Stimulated activated CD8-positive, alpha-beta memory T cell treated with anti-CD3 and anti-CD28 coated beads, Interleukin-7, amount 100 ng/mL, for 48 hours (primary cell): ENCODE data around the gene POU5F1.
"Not testable (repeated sequence)": the region's sequence is repeated elsewhere in the genome, so short reads cannot be mapped to it uniquely, and the experiment has no call there.

ENCODE experiments used
- DNase-seq, 2 donors: peaks; one replicate each; pipeline ENCODE4 v3.0.0-alpha.2; 2020; ENCODE audit warnings: low read depth in 1 of 2; ENCODE audit errors: extremely low read depth in 1 of 2

Gene POU5F1

GRCh38 chr6:31192431-31193105 is 22.1 kb upstream of the POU5F1 start:
- DNase-seq: peak in 1 of 2 donors; percentile 38

- no peak for DNase-seq
Measured at GRCh38 chr6:31190488-31190887, 20.0 kb upstream of the POU5F1 start.

GRCh38 chr6:31189223-31189622 is 18.7 kb upstream of the POU5F1 start:
- DNase-seq: not testable (repeated sequence)

GRCh38 chr6:31187780-31188194 is 17.3 kb upstream of the POU5F1 start:
- no peak for DNase-seq

- no peak for DNase-seq
Measured at GRCh38 chr6:31186052-31186734, 15.7 kb upstream of the POU5F1 start.

GRCh38 chr6:31185695-31186051 is 15.2 kb upstream of the POU5F1 start:
- DNase-seq: not testable (repeated sequence)

GRCh38 chr6:31183859-31184258 is 13.4 kb upstream of the POU5F1 start:
- DNase-seq: not testable (repeated sequence)

- not testable (repeated sequence) for DNase-seq
Measured at GRCh38 chr6:31183287-31183686, 12.8 kb upstream of the POU5F1 start.

- no peak for DNase-seq
Measured at GRCh38 chr6:31180500-31180899, 10.0 kb upstream of the POU5F1 start.

GRCh38 chr6:31179896-31180295 is 9.4 kb upstream of the POU5F1 start:
- DNase-seq: no peak

GRCh38 chr6:31179042-31179386 is 8.5 kb upstream of the POU5F1 start:
- DNase-seq: no peak

GRCh38 chr6:31178143-31179041 is 7.9 kb upstream of the POU5F1 start:
- DNase-seq: no peak

GRCh38 chr6:31175971-31176370 is 5.5 kb upstream of the POU5F1 start:
- no peak for DNase-seq

- no peak for DNase-seq
Measured at GRCh38 chr6:31174378-31174777, 3.9 kb upstream of the POU5F1 start.

GRCh38 chr6:31173406-31173805 is 2.9 kb upstream of the POU5F1 start:
- DNase-seq: no peak

- DNase-seq: no peak
Measured at GRCh38 chr6:31172973-31173384, 2.5 kb upstream of the POU5F1 start.

GRCh38 chr6:31171931-31172905 is 1.7 kb upstream of the POU5F1 start:
- no peak for DNase-seq

GRCh38 chr6:31170987-31171671 is 647 bp upstream of the POU5F1 start:
- DNase-seq: no peak

- DNase-seq: not testable (repeated sequence)
Measured at GRCh38 chr6:31169858-31170599, 453 bp downstream of the POU5F1 start.
